HG02870 (cell line): ENCODE measurements around the gene PIK3R6.

Source experiments
- ATAC-seq: cut with Tn5 transposase; IDR thresholded peaks from one replicate; pipeline ENCODE4 v1.9.1; 2021; ENCODE audit warnings: mild to moderate bottlenecking, moderate library complexity; ENCODE audit not compliant: unreplicated experiment

PIK3R6 gene

GRCh38 chr17:8754890-8755289 is 112.6 kb downstream of the PIK3R6 start:
- ATAC-seq: no peak

DNA sequence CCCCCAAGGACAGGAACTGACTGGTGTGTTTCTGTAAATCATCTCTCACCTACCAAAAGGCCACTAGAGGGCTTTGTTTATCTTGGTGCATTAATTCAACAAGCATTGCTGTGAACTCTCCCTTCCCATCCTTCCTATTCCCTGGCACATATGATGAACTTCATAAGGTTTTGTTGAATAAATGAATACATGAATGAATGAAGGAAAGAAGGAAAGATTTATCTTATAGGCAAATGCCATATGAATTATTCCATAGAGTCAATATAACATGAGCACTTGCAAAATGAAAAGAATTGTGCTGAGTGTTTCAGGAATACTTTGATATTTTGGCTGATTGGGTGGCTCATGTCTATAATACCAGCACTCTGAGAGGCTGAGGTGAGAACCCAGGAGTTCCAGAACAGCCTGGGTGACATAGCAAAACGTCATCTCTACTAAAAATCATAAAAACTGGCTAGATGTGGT is 113.5 kb downstream of the PIK3R6 start:
- no peak for ATAC-seq

DNA sequence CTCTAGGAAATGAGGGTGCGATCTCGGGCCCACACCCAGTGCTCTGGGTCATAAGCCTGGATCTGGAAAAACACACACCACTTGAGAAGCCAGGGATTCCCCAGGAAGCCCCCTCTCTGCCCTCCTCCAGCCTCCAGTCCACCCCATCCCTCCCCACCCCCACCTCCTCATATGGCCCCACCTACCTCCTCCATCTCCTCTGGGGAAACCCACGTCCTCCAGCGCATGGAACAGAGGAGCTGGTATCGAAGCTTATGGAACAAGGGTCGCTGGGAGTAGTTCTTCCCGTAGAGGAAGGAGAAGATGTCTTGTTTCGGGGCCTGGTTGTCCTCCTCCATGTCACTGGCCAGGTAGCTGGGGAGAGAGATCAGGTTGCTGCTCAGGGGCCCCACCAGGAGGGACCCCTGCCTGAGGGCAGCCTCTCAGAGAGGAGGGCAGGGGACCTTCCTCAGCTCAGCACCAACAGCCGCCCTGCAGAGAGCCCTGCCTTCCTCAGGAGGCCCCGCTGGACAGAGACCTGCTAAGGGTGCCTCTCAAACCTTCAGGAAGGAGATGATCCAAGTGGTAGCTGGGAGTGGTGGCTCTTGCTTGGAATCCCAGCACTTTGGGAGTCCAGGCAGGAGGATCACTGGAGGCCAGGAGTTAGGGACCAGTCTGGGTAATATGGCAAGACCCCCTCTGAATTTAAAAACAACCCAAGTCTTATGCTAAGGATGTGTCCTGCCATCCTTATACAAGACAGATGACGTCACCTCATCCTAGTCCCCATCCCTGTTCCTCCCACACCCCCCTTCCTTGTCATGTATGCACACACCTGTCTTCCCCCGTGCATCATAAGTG is 114.1 kb downstream of the PIK3R6 start:
- ATAC-seq: no peak
